Activated CD8-positive, alpha-beta memory T cell treated with anti-CD3 and anti-CD28 coated beads, Interleukin-2, amount 10 ng/mL, durations not matched to agents 7 days and 5 days (primary cell): ENCODE results near the gene MAD1L1. TPM values are rescaled to one million over a fixed set of nuclear protein-coding genes. Genes with fewer than 3 reads are reported as not detected.
"Not testable (repeated sequence)": the region's sequence is repeated elsewhere in the genome, so short reads cannot be mapped to it uniquely, and the experiment has no call there.

Experiments
- ATAC-seq: fragments of 150-1000 bp; cut with Tn5 transposase; one replicate; pipeline ENCODE4 v1.10.0; 2021; ENCODE audit warnings: moderate library complexity
- CTCF ChIA-PET: fragments of 350-600 bp; sonication (Branson Sonifier 250); formaldehyde crosslinking; loops from one replicate; lab custom pipeline; 2021; ENCODE audit warnings: antibody characterized with exemption; lab: Charles Lee
- DNase-seq: peaks from one replicate; pipeline ENCODE4 v3.0.0-alpha.2; 2020
- H3K27ac Mint-ChIP-seq: one replicate; pipeline ENCODE4 v1.8.0; 2021; ENCODE audit warnings: mild to moderate bottlenecking, mixed read lengths
- H3K27me3 Mint-ChIP-seq: one replicate; pipeline ENCODE4 v1.8.0; 2021; ENCODE audit warnings: mixed read lengths
- H3K36me3 Mint-ChIP-seq: one replicate; pipeline ENCODE4 v1.8.0; 2021; ENCODE audit warnings: mild to moderate bottlenecking, mixed read lengths
- H3K4me1 Mint-ChIP-seq: one replicate; pipeline ENCODE4 v1.8.0; 2021; ENCODE audit warnings: mixed read lengths
- H3K4me3 Mint-ChIP-seq: one replicate; pipeline ENCODE4 v1.8.0; 2021; ENCODE audit warnings: mild to moderate bottlenecking, moderate library complexity, mixed read lengths
- H3K9me3 Mint-ChIP-seq: one replicate; pipeline ENCODE4 v1.8.0; 2022; ENCODE audit warnings: low read depth, mixed read lengths
- total RNA-seq, 2 experiments: library from RNA; stranded (reverse); gene quantifications; one replicate each; pipeline ENCODE4 v1.2.3, GENCODE V29; 2021

Gene MAD1L1
- total RNA-seq, 2 experiments from 2014 or later: 60.0 to 97.7 TPM

DNA sequence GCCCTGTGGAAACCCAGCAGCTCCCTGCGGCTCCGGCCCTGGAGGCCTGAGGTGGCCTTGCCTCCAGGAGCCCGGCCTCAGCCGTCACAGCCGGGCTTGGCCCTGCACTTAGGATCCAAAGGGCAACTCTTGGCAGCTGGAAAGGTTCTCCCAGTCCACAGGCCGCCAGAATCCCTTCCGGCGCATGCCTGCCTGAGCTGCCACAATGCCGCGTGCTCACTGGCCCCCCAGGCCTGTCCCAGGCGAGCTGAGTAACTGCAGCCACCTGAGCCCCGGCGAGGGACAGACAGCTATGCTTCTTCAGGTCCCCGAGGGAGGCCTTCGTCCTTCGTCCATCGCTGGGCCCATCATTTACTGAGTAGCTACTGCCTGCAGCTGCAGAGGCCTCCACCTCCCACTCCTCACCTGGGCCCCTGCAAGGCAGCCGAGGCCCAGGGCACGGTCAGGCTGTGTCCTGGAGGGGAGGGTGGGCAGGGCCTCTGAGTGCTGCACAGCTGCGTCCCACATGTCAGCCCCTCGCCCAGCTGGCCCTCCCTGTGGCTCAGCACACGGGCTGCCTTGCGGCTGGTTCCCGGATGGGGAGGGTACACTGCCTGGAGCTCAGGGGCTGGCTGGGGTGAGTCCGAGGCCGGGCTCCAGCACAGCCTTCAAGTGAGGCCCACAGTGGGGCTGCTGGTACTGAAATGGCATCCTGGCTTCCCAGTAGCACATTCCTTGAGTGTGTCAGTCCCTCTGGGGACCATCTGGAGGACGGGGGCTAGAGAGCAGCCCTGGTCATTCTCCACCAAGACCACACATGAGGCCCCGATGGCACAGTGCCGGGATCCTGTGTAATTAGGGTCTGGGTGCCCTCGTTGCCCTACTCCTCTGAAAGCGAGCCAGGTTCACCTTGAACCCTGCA, 390.2 kb downstream of the MAD1L1 start:
- H3K27me3 Mint-ChIP-seq: no peaks in the 10 kb centered on the region
- H3K36me3 Mint-ChIP-seq: peaks cover under 1% of the 10 kb centered on the region
- DNase-seq (no peak), ATAC-seq (no peak)
- CTCF ChIA-PET: no interaction called here
- no peaks in the 10 kb centered on the region for H3K9me3 Mint-ChIP-seq
- H3K4me1 Mint-ChIP-seq: no peaks in the 10 kb centered on the region
- H3K27ac Mint-ChIP-seq: no peak overlapping the region
- H3K4me3 Mint-ChIP-seq: no peak overlapping the region

DNA sequence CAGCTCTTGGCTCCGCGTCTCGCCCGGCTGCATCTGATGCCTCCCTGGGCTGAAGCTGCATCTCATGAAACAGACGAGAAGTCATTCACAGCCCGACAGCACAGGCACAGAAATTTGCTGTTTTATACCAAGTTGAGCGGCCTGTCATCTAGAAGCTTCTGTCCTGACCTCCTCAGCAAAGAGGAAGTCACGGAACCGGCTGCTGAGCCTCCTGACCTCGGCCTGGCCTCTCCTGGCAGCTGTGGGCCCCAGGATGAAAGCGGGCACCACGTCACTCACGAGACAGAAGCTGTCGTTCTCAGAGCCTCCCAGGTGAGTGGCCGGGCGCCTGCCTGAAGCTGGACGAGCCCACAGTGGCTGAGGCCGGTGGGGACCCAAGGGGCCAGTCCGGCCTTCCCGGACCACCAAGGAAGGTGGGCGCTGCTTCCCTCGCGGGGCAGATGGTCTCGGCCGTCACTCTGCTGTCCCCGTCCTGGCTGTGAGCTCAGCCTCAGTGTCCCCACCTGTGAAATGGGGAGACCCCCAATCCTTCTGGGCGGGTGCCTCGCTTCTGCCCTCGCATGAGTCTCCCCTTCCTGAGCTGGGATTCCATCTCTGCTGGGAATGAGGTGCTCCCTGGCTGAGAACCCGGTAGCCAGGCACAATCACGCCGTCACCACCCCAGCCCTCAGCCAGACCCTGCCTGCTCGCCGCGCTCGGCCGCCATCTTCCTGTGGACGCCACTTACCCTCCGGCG, 391.3 kb downstream of the MAD1L1 start:
- H3K4me1 Mint-ChIP-seq, ATAC-seq, H3K9me3 Mint-ChIP-seq, DNase-seq, CTCF ChIA-PET, H3K27ac Mint-ChIP-seq, H3K36me3 Mint-ChIP-seq, H3K4me3 Mint-ChIP-seq, H3K27me3 Mint-ChIP-seq: not testable (repeated sequence)

DNA sequence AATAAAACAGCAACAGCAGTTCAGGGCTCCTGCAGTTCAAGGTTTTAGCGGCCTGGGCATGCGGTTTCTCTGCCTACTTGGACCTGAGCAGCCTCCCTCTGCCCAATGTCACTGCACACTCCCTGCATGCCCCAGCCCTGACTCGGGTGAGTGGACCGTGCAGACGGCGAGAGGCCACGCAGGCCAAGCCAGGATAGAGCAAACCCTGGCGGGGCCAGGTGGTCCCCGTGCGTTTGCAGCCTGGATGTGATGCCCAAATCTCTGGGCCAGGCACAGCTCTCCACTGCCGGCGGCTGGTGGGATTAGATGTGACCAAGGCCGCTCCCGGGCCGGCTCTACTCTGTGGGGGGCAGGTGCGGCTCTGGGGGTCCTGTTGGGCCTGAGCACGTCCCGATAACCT, 392.0 kb downstream of the MAD1L1 start:
- H3K4me1 Mint-ChIP-seq, H3K27ac Mint-ChIP-seq, H3K27me3 Mint-ChIP-seq, CTCF ChIA-PET, H3K36me3 Mint-ChIP-seq, H3K9me3 Mint-ChIP-seq, DNase-seq, ATAC-seq, H3K4me3 Mint-ChIP-seq: not testable (repeated sequence)

DNA sequence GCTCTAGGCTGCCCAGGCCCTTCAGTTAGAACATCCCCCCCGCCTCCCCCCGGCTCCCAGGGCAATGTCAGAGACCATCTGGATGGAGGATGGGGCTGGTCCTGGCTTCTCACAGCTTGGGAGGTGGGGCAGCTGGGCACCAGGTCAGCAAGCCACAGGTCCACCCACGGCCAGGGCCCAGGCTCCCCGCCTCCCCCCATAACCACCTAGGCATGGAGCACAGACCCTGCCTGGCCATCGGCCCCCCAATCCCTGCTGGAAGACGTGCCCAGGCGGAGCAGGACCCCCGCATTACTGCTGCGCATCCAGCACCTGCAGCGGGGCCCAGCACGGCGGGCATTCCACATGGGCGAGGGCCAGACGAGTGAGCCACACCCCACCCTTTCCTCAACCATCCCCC, 393.0 kb downstream of the MAD1L1 start:
- ATAC-seq (no peak), DNase-seq (no peak)
- Mint-ChIP-seq H3K36me3 (peaks cover 9% of the 10 kb centered on the region), H3K4me1 (no peaks in the 10 kb centered on the region), H3K4me3 (no peak overlapping the region), H3K27ac (no peak overlapping the region), H3K27me3 (no peaks in the 10 kb centered on the region), H3K9me3 (peaks cover 3% of the 10 kb centered on the region)
- CTCF ChIA-PET: no interaction called here

DNA sequence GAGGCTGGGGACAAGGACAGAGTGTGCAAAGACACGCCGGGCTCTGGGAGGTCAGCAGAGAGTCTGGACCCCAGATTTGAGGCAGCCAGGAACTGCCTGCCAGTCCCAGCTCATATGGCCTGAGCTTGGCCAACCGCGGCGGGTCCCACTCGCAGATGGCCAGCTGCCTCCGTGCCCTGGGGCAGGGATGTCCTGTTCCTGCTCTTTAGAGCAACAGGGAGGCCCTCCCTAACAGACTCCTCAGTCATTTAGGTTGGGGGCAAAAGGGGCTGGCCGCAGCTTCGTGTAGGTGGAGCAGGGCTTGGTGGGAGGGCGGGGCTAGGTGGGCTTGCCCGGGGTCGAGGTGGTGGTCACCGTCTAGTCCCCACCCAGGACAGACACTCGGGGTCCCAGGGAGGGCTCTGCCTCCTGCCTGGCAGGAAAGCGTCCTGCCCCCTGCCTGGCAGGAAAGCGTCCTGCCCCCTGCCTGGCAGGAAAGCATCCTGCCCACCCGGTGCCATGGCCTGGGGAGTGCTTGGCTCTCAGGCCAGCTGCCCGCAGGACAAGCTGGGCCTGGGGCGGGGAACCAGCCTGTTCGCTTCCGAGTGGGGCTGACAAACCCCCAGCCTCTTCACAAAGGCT, 393.7 kb downstream of the MAD1L1 start:
- H3K27me3 Mint-ChIP-seq, H3K9me3 Mint-ChIP-seq, CTCF ChIA-PET, H3K4me1 Mint-ChIP-seq, DNase-seq, H3K27ac Mint-ChIP-seq, ATAC-seq, H3K4me3 Mint-ChIP-seq: not testable (repeated sequence)
- peaks cover 12% of the 10 kb centered on the region for H3K36me3 Mint-ChIP-seq

DNA sequence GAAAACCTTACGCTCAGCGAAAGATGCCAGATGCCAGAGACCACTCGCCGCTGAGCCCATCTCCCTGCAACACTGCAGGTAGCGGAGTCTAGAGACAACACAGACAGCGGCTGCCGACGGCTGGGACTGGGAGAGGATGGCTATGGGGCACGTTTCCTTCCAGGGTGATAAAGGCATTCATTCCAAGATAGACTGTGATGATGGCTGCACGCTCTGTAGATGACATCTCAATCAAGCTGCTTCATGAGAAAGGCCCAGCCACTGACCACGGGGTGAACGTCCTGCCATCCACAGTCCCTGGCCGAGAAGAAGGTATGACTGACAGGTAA, 394.2 kb downstream of the MAD1L1 start:
- H3K4me3 Mint-ChIP-seq, CTCF ChIA-PET, H3K4me1 Mint-ChIP-seq, H3K27me3 Mint-ChIP-seq, H3K9me3 Mint-ChIP-seq, DNase-seq, ATAC-seq, H3K27ac Mint-ChIP-seq: not testable (repeated sequence)
- H3K36me3 Mint-ChIP-seq: peaks cover 12% of the 10 kb centered on the region

DNA sequence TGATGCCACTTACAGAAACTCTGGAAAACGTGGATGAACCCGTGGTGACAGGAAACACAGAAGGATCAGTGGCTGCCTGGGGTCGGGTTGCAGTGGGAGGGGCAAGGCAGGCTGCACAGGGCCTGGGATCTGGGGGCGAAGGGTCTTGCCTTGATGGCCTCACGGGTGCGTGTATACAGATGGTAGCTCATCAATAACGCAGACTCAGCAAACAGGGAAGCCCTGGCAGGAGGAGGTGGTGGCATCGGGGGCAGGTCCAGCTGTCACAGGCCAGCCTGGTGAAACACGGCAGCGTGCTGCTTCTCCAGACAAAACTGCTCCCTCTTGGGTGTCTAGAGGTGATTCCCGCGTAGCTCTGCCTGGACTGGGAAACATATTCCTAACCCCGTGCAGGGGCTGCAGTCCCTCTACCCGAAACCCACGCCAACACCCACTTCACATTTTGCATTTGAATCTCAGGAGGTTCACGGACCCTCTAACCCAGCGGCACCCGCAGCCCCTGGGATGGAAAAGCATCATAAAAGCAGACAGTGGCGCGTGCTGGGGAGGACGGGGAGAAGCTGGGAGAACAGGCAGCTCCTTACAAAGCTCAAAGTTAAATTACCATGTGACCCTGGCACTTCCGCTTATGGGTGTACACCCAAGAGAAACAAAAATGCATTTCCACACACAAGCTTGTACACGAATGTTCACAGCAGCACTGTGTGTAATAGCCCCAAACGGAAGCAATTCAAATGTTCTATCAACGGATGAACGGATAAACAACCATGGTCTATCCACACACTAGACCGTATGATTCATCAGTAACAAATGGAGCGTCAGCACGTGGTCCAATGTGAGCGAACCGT, 394.8 kb downstream of the MAD1L1 start:
- H3K9me3 Mint-ChIP-seq, CTCF ChIA-PET, H3K27me3 Mint-ChIP-seq, DNase-seq, ATAC-seq, H3K4me1 Mint-ChIP-seq, H3K27ac Mint-ChIP-seq, H3K4me3 Mint-ChIP-seq: not testable (repeated sequence)
- peaks cover 15% of the 10 kb centered on the region for H3K36me3 Mint-ChIP-seq

DNA sequence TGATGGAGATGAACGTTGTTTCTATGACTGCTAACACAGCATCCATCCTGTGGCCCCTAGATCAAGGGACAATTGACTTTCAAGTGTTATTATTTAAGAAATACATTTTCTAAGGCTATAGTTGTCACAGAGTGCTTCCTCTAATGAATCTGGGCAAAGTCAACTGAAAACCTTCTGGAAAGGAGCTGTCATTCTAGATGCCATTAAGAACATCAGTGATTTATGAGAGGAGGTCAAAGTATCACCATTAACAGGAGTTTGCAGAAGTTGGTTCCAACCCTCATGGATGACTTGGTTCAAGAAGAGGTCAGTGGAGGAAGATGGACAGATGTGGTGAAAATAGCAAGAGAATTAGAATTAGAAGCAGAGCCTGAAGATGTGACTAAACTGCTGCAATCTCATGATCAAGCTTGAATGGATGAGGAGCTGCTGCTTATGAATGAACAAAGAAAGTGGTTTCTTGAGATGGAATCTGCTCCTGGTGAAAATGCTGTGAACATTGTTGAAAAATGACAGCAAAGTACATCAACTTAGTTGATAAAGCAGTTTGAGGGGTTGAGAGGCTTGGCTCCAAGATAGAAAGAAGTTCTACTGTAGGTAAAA, 400.7 kb downstream of the MAD1L1 start:
- H3K9me3 Mint-ChIP-seq, H3K27me3 Mint-ChIP-seq, ATAC-seq, H3K4me1 Mint-ChIP-seq, CTCF ChIA-PET, H3K4me3 Mint-ChIP-seq, DNase-seq, H3K27ac Mint-ChIP-seq: not testable (repeated sequence)
- peaks cover 24% of the 10 kb centered on the region for H3K36me3 Mint-ChIP-seq

DNA sequence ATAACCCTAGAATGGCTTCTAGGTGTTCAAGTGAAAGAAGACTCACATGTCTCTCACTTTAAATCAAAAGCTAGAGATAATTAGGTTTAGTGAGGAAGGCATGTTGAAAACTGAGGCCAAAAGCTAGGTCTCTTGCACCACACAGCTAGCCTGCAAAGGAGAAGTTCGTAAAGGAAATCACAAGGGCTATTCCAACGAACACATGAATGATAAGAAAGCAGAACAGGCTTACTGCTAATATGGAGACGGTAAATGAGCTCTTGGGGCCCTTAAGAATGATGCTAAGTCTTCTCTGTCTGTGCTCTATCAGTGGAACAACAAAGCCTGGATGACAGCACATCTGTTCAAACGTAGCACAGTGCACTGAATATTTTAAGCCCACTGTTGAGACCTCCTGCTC, 401.3 kb downstream of the MAD1L1 start:
- H3K9me3 Mint-ChIP-seq, H3K4me3 Mint-ChIP-seq, H3K4me1 Mint-ChIP-seq, ATAC-seq, H3K27me3 Mint-ChIP-seq, CTCF ChIA-PET, DNase-seq, H3K27ac Mint-ChIP-seq: not testable (repeated sequence)
- peaks cover 24% of the 10 kb centered on the region for H3K36me3 Mint-ChIP-seq

DNA sequence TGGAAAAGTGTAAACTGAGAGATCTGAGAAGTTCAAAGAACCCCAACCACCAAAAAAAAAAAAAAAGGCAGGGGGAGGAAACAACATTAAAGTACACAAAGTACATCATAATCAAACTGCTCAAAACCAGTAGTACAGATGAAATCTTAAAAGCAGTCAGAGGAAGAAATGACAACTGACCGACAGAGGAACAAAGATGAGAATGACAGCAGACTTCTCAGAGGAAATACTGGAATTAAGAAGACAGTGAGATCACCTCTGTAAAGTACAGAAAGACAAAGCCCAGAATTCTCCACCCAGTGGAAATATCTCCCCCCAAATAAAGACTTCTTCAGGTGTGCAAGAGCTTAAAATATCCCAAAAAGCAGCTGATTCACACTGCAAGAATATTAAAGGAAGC, 403.1 kb downstream of the MAD1L1 start:
- H3K36me3 Mint-ChIP-seq: peaks cover 17% of the 10 kb centered on the region
- H3K27me3 Mint-ChIP-seq, CTCF ChIA-PET, H3K27ac Mint-ChIP-seq, H3K9me3 Mint-ChIP-seq, DNase-seq, H3K4me1 Mint-ChIP-seq, ATAC-seq, H3K4me3 Mint-ChIP-seq: not testable (repeated sequence)

DNA sequence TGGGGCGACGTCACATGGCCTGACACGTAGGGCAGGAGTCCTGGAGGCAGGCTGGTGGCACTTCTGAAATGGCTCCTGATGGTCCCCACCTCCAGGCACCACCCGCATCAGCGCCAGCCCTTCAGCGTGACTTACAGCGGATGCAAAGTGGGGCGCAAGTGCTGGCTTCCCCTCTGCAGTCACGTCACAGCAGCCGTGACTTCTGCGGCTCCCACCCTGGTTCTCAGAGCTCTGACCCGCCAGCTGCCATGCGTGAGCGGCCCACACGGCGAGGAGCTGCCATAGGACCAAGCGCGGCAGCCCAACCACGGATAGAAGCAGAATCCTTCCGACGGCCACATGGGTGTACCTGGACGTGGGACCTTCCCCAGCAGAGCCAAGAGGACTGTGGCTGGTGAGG, 403.6 kb downstream of the MAD1L1 start:
- ATAC-seq (no peak), DNase-seq (no peak)
- Mint-ChIP-seq H3K27ac (no peak overlapping the region), H3K9me3 (peaks cover 4% of the 10 kb centered on the region), H3K36me3 (peaks cover 15% of the 10 kb centered on the region), H3K4me1 (no peaks in the 10 kb centered on the region), H3K4me3 (no peak overlapping the region), H3K27me3 (no peaks in the 10 kb centered on the region)
- CTCF ChIA-PET: no interaction called here

DNA sequence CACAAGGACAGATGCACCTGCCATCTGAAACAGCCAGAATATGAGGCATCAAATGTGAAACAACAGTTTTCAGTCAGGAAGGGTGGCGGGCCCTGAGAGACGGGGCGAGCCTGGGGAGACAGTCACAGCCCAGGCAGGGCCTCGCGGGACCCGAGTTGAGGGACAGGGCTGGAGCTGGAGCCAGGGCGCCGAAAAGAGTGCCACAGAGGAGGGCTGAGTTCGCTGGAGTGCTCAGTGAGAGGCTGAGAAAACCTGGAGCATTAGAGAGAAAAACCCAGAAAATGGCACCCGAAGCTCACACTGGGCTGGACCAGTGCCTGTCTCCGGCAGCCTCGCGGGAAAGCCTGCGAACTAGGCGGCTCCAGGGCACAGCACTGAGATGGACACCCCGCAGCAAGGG, 404.6 kb downstream of the MAD1L1 start:
- not testable (repeated sequence) for H3K27me3 Mint-ChIP-seq

DNA sequence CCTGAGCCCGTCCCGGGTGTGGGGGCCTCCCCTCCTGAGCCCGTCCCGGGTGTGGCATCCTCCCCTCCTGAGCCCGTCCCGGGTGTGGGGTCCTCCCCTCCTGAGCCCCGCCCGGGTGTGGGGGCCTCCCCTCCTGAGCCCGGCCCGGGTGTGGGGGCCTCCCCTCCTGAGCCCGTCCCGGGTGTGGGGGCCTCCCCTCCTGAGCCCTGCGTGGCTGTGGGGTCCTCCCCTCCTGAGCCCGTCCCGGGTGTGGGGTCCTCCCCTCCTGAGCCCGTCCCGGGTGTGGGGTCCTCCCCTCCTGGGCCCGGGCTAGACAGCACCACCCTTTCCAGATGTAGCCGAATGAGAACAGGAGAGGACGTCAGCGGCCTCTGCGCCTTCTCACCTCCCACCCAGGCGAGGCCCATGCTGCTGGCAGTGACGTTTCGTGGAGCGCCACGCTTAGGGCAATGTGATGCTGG, 405.2 kb downstream of the MAD1L1 start:
- H3K4me1 Mint-ChIP-seq, DNase-seq, H3K27me3 Mint-ChIP-seq, H3K4me3 Mint-ChIP-seq, H3K9me3 Mint-ChIP-seq, CTCF ChIA-PET, ATAC-seq, H3K27ac Mint-ChIP-seq: not testable (repeated sequence)
- H3K36me3 Mint-ChIP-seq: peaks cover 12% of the 10 kb centered on the region

More for the DNA sequence above, 404.6 kb downstream of the MAD1L1 start:
- H3K9me3 Mint-ChIP-seq, ATAC-seq, DNase-seq, H3K27ac Mint-ChIP-seq, CTCF ChIA-PET, H3K4me1 Mint-ChIP-seq, H3K4me3 Mint-ChIP-seq: not testable (repeated sequence)
- peaks cover 12% of the 10 kb centered on the region for H3K36me3 Mint-ChIP-seq
